Jurkat, Clone E6-1 (cell line): ENCODE results near the gene CELF6.

Source experiments
- DNase-seq: peaks from one replicate; pipeline ENCODE4 v3.0.0-alpha.2; 2011; ENCODE audit warnings: low read depth, low spot score
- H3K4me3 ChIP-seq: 2 replicates; pipeline ENCODE4 v1.5.1; 2011; ENCODE audit warnings: mild to moderate bottlenecking, low read length, control low read depth, moderate library complexity

CELF6 gene

DNA sequence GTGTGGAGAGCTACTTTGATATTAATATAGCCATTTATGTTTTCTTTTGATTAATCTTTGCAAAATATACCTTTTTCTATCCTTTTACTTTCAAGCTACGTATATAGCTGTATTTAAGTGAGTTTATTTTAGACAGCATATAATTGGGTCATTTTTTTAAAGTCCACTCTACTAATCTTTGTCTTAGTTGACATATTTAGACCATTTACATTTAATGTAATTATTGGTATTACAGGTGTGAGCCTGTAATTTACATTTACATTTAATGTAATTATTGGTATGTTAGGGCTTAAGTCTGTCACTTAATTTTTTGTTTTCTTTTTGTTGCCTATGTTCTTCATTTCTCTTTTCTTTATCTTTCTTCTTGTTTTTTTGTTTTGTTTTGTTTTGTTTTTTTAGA, 3.8 kb upstream of the CELF6 start:
- no peak for DNase-seq
- H3K4me3 ChIP-seq: no peak overlapping the region

GRCh38 chr15:72319360-72319984, 485 bp downstream of the CELF6 start:
- no peak overlapping the region for H3K4me3 ChIP-seq
- DNase-seq: no peak

- no peak overlapping the region for H3K4me3 ChIP-seq
- no peak for DNase-seq
Observed at GRCh38 chr15:72318408-72318942, 1.5 kb downstream of the CELF6 start.

DNA sequence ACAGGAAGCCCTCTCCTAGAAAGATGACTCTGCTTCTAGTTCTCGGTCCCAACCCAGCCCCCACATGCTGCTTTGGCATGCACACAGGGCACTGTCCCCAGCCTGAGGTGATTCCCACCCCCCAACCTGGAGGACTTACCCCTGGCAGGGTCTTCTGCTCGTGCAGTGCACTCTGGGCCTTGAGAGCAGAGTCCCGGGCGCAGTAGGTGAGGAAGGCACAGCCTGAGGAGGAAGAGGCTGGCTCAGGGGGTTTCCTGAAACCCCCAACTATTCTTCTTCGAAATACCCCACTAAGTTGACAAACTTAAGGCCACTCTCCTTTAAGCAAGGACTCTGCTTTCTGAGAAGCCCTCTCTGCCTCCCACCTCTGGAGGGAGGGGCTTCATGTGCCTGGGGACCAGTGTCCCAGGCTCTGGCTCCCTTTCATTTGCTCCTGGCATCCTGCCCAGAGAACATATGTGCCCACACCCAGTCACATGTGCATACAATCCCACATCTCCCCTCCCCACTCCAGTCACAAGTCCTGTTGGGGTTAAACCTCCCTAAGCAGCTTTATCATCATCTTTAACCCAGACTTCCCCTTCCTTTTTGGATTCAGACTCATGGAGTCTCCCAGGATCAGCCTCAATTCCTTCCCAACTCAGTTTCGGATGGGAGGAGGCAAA, 4.1 kb downstream of the CELF6 start:
- H3K4me3 ChIP-seq: no peak overlapping the region
- peak; percentile 67 for DNase-seq

- H3K4me3 ChIP-seq: no peak overlapping the region
- DNase-seq: no peak
Observed at GRCh38 chr15:72313881-72314280, 6.1 kb downstream of the CELF6 start.

DNA sequence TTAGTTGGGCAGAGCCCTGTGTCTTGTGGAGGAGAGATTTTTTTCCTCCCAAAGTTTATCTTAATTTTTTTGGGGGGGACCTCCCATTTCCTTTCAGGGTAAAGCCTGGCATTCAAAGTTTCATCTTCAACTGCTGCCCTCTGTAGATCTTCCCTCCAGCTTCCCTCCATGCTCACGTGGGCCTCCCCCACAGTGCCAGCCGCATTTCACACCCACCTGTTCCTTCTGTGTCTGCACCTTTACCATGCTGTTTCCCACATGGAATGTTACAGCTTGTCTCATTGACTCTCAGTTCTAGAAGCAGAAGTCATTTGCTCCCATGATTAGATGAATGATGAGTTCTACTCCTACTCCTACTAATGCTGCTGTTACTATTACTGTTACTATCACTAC, 6.5 kb downstream of the CELF6 start:
- H3K4me3 ChIP-seq: no peak overlapping the region
- no peak for DNase-seq

DNA sequence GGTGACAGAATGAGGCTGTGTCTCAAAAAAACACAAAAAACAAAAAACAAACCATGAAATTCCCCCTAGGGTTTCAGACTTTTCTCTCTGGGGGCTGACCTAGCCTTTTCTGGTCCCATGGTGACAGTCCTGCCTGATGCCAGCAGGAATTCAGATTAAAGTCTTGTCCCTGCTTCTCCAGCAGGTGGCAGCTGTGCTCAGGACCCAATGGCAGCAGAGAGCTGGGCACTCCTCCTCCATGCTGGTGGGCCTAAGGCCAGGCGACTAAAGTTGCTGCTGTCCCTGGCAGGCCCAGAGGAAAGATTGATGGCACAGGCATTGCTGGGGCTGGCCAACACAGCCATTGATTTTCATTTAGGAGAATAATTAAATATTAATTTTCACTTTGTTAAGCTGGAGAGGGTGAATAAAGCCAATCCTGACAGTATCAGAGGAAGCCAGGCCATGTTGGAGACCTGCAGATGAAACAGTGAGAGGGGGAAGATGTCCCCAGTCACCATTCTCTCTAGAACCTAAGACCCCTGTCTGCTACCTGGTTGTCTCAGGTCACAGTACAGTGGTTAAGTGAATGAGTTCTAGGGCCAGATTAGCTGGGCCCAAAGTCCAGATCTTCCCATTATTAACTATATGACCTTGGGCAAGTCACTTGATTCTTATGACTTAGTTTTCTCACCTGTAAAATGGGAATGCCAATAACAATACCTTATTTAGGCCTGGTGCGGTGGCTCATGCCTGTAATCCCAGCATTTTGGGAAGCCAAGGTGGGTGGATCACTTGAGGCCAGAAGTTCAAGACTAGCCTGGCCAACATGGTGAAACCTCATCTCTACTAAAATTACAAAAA, 7.1 kb downstream of the CELF6 start:
- DNase-seq: peak; percentile 51
- no peak overlapping the region for H3K4me3 ChIP-seq

- no peak overlapping the region for H3K4me3 ChIP-seq
- no peak for DNase-seq
Observed at GRCh38 chr15:72307026-72307425, 12.9 kb downstream of the CELF6 start.

GRCh38 chr15:72306211-72306785, 13.7 kb downstream of the CELF6 start:
- DNase-seq: peak; percentile 88
- no peak overlapping the region for H3K4me3 ChIP-seq

GRCh38 chr15:72304596-72304995, 15.4 kb downstream of the CELF6 start:
- DNase-seq: no peak
- no peak overlapping the region for H3K4me3 ChIP-seq

DNA sequence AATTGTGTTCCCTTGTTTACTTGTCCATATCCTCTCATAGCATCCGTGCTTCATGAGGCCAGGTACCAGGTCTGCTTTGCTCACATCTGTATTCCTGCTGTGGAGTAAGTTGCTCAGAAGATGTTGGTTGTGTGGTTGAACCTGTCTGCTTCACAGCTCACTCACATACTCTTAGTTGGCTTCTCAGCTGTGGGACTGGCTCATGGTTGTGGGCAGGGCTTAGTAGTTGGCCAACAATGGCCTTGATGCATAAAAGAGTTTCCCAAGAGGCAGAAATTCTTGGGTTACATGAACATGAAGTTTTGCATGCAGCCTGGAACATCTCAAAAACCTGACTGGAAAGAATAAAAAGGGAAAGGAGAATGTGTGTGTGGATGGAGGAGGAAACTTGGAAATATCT, 17.0 kb downstream of the CELF6 start:
- DNase-seq: no peak
- no peak overlapping the region for H3K4me3 ChIP-seq

DNA sequence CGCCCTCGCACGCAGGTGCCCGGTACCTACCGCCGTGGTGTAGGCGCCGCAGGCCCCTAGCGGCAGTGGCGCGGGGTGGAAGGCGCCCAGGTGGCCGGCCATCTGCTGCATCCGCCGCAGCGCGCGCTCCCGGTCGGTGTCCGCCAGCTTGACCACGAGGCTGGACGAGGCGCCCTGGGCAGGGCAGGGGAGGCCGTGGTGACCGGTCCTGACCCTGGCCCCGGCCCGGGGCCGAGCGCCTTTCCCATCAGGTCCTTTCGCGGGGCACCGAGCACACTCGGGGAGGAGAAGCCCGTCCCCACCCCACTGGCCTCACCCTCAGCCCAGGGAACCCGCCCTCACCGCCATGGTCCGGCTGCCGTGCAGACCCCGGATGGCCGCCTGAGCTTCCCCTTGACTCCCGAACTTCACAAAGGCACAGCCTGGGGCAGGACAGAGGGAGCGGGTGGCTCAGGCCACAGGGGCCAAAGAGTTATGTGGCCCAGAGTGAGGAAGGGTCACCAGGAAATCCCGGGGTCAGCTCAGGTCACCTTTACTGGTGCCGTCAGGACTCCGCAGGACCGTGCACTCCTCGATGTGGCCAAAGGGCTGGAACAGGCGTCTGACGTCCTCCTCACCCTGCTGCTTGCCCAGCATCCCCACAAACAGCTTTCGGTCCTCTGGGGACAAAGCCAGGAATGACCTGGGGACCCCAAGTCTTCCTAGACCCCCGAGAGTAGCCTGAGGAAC, 30.2 kb downstream of the CELF6 start:
- no peak for DNase-seq
- no peak overlapping the region for H3K4me3 ChIP-seq

DNA sequence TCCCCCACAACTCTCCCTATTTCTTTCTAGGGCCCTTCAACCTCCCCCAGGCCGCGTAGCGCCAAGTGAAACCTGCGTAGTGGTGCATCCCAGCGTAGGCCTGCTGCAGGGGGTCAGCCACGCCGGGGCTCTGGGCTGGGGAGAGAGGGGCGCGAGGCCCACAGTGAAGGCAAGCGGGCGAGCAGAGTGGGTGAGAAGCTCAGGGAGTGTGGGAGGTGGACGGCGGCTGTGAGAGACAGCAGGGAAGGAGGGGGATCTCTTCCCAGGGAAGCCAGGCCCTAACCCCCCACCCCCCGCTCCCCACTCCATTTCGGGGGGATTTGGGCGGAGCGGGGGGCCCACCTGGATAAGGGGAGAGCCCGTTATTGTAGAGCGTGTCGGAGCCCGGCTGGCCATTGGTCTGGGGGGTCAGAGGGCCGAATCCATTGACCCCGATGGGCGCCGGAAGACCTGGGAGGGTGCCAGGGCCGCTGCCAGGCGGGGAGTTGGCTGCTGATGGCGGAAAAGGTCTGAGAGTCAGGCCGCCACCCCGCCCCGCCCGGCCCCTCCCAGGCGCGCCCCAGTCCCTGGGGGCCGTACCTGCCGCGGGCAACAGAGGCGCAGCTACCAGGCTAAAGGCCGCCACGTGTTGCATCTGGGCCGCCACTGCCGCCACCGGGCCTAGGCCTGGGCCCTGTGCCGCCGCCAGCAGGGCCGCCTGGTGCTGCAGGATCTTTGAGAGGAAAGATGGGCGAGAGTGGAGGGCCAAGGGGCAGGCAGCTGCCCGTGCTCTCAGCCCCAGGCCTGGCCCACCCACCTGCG, 31.0 kb downstream of the CELF6 start:
- no peak overlapping the region for H3K4me3 ChIP-seq
- no peak for DNase-seq

- DNase-seq: peak; percentile 46
- H3K4me3 ChIP-seq: no peak overlapping the region
Observed at GRCh38 chr15:72285927-72286516, 33.9 kb downstream of the CELF6 start.

DNA sequence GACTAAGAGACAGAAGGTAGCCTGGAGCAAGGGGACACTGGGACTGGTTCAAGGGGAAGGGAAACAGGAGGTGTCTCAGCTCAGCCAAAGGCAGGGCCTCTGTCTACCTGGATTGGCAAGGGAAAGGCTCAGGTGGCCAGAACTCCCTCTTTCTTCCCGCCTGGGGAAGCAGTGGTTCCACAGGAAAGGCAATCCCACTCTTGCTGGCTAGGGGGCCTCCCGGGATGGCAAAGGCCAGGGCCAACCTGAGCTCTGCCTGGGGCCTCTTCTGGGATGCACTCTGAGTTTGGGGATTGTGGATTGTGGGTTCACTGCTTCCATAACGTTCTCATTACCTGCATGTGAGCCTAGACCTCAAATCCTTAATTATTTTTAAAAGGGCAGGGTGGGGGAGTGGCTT, 34.6 kb downstream of the CELF6 start:
- no peak overlapping the region for H3K4me3 ChIP-seq
- no peak for DNase-seq

DNA sequence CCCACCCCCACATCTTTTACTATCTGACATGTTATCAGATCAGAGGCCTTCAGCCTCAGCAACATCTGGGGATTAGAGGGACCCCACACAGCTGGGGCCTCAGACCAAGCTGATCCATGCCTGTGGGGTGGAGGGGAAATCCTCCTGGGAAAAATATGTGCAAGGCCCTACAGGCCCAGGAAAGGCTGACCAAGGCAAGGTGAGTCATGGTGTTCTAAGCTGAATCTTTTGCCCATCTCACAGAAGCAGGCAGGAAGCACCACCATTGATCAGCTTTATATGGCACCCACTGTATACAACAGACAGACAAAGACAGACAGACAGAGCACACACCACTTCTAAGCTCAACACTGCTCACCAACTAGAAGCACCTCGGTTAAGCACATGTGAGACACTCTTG, 35.2 kb downstream of the CELF6 start:
- no peak for DNase-seq
- no peak overlapping the region for H3K4me3 ChIP-seq

GRCh38 chr15:72281713-72282112, 38.2 kb downstream of the CELF6 start:
- H3K4me3 ChIP-seq: no peak overlapping the region
- DNase-seq: no peak

GRCh38 chr15:72280751-72281150, 39.2 kb downstream of the CELF6 start:
- no peak for DNase-seq
- H3K4me3 ChIP-seq: no peak overlapping the region
